Measurements from ENCODE around the gene ELOVL6.

DNA sequence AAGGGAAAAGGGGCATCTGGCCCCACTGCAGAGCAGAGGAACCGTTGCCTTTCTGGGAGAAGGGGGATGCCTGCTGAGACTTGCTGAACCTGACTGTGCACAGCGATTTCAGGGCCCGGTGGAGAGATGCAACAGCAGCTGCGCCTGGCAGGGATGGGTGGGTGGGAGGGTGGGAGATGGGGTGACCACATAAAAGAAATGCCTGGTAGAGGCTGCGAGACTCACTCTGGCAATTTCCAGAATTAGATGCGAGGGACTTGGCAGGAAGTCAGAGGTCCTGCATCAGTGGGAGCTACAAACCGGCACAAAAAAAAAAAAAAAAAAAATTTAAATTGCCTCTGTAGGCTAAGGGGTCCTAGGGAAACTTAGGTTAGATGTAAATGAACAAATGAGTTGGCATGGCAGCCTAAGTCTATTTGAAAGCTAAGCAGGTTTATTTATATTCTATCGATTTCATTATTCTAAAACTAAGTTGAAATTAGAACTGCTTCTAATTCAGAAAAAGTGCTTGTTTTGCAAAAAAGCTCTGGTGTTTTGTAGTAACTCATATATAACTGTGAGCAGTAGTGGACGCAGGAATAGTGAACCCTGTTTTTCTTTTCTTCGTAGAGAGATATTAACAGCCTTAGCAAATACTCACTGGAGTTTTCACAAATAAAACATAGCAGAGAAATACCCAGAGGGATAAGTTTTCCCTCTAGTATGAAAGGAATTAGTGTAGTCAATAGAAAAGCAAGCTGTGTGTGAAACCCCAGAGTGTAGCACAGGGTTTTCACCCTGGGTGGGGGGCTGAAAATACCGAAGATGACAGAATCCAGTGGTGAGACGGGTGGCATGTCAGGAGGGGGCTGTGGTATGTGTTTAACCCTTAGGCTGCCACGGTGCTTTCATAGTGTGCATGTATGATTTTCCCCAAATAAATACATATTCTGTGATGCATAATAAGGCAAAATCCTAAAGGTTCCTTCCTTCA lies 155.6 kb downstream of the ELOVL6 start:
- TF ChIP-seq, protein P1, sequence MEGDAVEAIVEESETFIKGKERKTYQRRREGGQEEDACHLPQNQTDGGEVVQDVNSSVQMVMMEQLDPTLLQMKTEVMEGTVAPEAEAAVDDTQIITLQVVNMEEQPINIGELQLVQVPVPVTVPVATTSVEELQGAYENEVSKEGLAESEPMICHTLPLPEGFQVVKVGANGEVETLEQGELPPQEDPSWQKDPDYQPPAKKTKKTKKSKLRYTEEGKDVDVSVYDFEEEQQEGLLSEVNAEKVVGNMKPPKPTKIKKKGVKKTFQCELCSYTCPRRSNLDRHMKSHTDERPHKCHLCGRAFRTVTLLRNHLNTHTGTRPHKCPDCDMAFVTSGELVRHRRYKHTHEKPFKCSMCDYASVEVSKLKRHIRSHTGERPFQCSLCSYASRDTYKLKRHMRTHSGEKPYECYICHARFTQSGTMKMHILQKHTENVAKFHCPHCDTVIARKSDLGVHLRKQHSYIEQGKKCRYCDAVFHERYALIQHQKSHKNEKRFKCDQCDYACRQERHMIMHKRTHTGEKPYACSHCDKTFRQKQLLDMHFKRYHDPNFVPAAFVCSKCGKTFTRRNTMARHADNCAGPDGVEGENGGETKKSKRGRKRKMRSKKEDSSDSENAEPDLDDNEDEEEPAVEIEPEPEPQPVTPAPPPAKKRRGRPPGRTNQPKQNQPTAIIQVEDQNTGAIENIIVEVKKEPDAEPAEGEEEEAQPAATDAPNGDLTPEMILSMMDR (IDR thresholded peaks at IDR 0.05; ENCODE audit: low read depth, low read length) = no peak
- TF ChIP-seq POLR2A (IDR thresholded peaks at IDR 0.05; ENCODE audit: extremely low read depth, insufficient read length) (no peak), MYC (IDR thresholded peaks at IDR 0.05; ENCODE audit: low read depth, low read length) (no peak)
- TF ChIP-seq, protein P2, sequence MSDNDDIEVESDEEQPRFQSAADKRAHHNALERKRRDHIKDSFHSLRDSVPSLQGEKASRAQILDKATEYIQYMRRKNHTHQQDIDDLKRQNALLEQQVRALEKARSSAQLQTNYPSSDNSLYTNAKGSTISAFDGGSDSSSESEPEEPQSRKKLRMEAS (IDR thresholded peaks at IDR 0.05; ENCODE audit: low read depth, low read length) = no peak

All from NB4 (cell line).